Measurements from ENCODE around the gene UBE2G1.
A peak's percentile ranks its signal among the peaks of the same experiment; 100 is the strongest.
"Not testable (repeated sequence)": the region's sequence is repeated elsewhere in the genome, so short reads cannot be mapped to it uniquely, and the experiment has no call there.

Gene UBE2G1, protein sequence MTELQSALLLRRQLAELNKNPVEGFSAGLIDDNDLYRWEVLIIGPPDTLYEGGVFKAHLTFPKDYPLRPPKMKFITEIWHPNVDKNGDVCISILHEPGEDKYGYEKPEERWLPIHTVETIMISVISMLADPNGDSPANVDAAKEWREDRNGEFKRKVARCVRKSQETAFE

DNA sequence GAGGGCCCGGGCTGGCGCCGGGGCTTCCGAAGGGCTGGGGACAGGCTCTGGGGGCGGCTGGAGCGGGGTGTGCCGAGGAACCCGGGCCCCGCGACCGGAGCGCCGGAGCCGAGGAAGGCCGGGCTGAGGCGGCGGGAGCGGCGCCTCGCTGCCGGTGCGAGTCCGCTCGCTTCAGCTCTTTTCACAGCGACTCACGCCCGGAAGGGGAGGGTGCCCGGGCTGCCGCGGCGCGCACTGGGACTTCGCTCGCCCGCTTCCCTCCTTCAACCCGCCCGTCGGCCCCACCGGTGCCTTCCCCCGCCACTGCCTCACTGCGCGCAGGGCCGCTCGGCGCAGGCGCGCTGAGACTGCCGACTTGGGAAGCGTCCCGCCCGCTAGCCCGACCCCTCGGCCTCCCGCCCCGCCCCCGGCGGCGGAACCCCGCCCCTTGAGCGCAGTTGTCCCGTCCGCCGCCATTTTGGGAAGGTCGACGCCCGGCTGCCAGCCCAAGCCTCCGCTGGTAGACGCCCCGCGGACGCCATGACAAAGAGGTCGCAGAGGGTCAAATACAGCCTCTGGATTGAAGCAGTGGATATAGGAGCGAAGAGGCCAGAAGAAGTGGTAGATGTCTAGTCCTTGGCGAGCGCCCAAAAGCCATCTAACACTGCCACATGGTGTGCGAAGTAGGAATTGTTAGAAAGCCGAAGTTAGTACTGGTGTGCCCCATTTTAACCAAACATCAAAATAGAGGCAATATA lies at the start of gene UBE2G1:
Gene UBE2G1 (minus strand): TSS at position 349 of the 737 bp plus-strand sequence. CDS start 359 bp downstream, outside the sequence.
- FAIRE-seq (peak; percentile 99), DNase-seq (ENCODE audit: insufficient read length, low spot score) (peak; percentile 95)

DNA sequence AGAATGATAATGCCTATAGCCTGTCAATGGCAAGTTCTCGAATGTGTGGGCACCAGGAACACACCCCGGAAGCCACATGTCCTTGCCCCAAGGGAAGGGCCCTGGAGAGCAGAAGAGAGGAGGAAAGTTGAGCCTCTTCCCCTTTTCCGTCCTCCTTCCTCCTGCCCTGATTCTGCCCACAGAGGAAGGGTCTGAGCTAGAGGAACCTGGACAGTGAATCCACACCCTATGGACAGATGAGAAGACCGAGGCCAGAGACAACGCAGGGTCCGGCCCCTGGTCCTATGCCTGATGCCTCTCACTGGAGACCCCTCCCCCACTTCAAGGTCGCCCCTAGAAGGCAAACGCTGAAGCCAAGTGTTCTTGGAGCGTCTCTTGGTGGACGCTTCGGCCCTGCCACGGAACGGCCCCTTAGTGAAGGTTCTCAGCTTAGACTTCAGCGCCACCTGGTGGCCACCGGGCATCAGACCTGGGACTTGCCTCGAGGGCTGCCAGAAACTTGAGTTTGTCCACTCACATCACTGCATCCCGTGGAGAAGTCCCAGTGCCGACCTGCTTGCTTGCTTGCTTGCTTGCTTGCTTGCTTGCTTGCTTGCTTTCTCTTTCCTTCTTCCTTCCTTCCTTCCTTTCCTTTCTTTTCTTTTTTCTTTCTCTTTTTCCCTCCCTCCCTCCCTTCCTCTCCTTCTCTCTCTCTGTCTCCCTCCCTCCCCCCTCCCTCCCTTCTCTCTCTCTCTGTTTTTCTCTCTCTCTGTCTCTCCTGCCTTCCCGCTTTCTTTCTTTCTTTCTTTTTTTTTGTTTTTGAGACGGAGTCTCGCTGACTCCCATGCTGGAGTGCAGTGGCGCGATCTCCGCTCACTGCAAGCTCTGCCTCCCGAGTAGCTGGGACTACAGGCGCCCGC lies 46.7 kb upstream of the UBE2G1 start:
- peak; percentile 84 for FAIRE-seq
- peak; percentile 91 for DNase-seq (ENCODE audit: insufficient read length, low spot score)

DNA sequence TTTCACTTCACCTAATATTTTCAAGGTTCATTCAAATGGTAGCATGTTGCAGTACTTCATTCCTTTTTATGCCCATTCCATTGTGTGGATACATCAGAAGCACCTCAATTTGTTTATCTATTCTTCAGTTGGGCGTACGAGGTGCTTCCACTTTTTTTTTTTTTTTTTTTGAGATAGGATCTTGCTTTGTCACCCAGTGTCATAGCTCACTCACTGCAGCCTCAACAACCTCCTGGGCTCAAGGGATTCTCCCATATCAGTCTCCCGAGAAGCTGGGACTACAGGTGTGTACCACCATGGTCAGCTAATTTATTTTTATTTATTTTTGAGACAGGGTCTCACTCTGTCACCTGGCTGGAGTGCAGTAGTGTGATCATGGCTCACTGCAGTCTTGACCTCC lies 44.7 kb upstream of the UBE2G1 start:
- FAIRE-seq (no peak), DNase-seq (ENCODE audit: insufficient read length, low spot score) (no peak)

DNA sequence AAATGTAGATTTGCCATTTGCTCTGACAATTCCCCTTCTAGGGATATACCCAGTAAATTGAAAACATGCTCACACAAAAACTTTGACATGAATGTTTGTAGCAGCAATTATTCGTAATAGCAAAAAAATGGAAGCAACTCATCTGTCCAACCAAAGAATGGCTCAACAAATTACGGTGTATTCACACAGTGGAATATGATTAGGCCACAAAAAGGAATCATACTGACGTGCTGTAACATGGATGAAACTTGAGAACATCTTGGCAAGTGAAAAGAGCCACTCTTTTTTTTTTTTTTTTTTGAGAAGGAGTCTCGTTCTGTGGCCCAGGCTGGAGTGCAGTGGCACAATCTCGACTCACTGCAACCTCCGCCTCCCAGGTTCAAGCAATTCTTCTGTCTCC lies 43.2 kb upstream of the UBE2G1 start:
- FAIRE-seq: no peak
- no peak for DNase-seq (ENCODE audit: insufficient read length, low spot score)

DNA sequence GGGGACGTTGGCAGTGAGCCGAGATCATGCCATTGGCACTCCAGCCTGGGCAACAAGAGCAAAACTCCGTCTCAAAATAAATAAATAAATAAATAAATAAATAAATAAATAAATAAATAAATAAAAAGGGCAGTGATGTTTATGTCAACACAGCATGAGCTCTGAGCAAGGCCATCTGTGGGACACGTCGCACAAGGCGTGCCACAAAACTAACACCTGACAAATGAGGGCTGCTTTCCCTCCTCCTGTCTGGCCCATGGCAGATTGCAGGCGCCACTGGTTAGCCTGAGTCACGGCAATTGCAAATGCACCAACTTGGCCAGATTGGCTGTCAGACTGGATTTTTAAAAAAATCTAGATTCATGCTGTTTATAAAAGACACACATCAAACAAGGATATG lies 41.4 kb upstream of the UBE2G1 start:
- FAIRE-seq: no peak
- no peak for DNase-seq (ENCODE audit: insufficient read length, low spot score)

DNA sequence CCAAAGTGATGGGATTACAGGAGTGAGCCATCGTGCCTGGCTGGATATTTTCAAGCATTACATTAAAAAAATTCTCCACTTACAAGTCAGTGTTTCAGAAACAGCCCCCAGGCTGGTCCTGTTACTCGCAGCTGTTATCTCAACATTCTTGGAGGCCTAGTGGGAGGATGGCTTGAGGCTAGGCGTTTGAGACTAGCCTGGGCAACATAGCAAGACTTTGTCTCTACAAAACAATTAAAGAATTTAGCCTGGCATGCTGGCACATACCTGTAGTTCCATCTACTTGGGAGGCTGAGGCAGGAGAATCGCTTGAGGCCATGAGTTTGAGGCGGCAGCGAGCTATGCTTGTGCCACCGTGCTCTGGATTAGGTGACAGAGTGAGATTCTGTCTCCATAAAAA lies 40.7 kb upstream of the UBE2G1 start:
- FAIRE-seq (peak; percentile 26), DNase-seq (ENCODE audit: insufficient read length, low spot score) (no peak)

DNA sequence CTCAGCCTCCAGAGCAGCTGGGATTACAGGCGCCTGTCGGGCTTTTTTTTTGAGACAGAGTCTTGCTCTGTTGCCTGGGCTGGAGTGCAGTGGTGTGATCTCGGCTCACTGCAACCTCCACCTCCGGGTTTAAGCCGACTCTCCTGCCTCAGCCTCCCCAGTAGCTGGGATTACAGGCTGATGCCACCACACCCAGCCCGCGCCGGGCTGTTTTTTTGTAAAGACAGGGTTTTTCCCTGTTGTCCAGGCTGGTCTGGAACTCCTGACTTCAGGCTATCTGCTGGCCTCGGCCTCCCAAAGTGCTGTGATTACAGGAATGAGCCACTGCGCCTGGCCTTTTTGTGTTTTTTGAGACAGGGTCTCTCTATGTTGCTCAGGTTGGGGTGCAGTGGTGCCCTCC lies 39.9 kb upstream of the UBE2G1 start:
- FAIRE-seq (no peak), DNase-seq (ENCODE audit: insufficient read length, low spot score) (no peak)

DNA sequence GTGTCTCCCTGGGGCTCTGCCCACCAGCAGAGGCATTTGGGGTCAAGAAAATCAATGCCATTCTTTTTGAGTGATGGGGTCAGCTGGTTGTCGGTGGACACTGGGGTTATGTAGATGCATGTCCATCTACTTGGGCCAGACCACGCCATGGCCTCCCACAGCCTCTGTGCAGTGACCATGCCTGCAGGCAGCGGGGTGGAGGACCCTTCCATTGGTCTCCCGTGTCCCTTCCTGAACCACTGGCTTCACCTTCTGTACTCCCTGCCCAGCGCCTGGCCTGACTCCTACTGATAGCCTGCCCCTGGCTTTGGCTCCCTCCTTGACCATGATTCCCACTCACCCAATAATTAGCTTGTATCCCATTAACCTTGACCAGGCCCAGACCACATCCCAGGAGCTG lies 39.2 kb upstream of the UBE2G1 start:
- FAIRE-seq: no peak

DNA sequence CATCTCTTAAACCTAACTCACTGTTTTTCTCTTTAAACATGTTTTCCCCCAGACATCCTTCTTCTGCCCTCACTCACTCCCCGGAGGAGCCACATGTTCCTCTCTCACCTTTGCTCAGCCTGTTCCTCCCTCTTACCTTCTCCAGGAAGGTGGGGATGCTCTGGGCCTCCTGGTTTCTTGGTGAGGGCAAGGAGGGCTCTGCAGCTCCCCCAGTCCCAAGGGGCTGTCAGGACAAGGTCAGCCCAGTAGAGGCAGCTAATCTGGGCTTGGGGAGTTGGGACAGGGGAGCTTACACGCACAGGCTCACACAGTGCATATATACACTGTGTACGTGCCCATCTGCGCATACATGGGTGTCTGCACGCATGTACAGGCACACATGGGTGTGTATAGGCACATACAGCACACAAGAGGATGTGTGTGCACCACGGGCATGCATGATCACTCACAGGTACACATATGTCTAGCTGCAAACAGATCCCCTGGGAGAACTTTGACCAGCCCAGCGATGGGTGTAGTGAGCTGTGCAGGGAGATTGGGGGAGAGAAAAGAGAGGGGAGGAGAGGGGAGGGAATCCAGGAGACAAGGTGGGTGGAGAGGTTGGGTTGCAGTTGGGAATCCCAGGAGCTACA lies 38.7 kb upstream of the UBE2G1 start:
- DNase-seq (ENCODE audit: insufficient read length, low spot score): no peak
- peak; percentile 63 for FAIRE-seq

More for the DNA sequence above, 39.2 kb upstream of the UBE2G1 start:
- DNase-seq (ENCODE audit: insufficient read length, low spot score): no peak

DNA sequence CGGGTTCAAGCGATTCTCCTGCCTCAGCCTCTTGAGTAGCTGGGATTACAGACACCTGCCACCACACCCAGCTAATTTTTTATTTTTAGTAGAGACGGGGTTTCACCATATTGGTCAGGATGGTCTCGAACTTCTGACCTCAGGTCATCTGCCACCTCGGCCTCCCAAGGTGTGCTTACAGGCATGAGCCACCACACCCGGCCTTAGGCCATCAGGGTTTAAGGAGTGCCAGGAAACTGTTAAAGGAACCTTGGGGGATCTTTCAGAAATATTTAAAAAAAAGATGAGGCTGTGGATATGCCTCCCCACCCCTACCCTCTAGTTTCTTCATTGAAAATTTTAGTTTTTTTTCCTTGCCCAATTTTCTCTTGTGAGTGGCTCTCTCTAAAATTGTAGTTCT lies 31.4 kb upstream of the UBE2G1 start:
- FAIRE-seq: no peak
- no peak for DNase-seq (ENCODE audit: insufficient read length, low spot score)

DNA sequence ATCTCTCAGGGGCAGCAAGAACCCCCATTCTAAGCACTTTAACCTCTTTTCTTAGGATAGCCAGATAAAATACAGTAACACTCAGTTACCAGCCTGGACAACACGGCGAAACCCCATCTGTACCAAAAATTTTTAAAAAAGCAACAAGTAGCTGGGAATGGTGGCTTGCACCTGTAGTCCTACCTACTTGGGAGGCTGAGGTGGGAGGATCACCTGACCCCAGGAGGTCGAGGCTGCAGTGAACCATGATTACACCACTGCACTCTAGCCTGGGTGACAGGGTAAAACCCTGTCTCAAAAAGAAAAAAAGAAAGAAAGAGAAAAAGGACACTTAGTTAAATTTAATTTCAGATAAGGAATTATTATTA lies 28.6 kb upstream of the UBE2G1 start:
- DNase-seq (ENCODE audit: insufficient read length, low spot score): no peak
- no peak for FAIRE-seq

DNA sequence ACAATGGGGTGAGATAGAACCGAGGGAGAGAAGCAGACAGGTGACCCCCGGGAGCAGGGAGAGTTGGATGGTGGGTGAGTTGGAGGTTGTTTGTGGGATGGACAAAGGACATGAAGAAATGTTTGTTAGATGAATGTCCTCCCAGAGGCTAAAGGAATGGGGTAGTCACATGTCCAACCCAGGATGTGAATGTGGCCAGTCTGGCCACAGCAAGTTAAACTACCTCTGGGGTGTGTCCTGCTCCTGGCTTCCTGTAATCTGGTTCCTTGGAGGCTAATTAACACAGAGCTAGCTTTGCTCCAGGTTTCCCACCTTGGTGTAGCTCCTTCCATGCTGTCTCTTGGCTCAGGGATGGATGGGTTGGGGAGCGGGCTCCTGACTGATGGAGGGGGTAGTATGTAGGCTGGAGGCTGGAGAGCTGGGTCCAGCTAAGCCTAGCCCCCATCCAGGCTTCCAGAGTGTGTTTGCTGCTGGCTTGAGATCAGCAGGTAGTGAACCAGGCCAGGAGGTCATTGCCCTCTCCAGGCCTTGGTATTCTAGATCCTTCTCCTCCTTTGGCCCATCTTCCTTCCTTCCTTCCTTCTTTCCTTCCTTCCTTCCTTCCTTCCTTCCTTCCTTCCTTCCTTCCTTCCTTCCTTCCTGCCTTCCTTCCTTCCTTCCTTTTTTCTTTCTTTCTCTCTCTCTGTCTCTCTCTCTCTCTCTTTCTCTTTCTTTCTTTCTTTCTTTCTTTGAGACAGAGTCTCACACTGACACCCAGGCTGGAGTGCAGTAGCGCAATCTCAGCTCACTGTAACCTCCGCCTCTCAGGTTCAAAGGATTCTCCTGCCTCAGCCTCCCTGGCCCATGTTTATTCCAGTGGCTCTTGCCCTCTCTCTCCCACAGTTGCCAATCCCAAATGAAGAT lies 28.0 kb upstream of the UBE2G1 start:
- FAIRE-seq: no peak
- no peak for DNase-seq (ENCODE audit: insufficient read length, low spot score)

DNA sequence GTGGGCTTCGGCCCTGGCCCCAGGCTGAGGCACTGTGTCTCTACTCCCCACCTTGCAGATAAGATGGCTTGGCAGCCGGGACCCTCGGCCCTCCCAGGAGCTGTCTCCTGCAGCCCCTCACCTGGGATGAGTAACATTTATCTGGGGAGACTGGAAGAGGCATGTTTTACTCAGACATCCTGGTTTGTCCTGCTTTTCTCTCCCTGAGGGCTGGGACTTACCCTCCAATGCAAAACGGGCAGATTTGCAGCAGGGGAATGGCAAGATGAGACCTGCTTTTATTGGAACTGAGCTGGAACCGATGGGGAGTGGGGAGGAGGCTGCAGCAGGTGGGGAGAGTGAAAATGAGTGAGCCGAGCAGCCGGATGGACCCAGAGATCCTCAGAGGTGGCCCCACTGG lies 27.3 kb upstream of the UBE2G1 start:
- FAIRE-seq: no peak

DNA sequence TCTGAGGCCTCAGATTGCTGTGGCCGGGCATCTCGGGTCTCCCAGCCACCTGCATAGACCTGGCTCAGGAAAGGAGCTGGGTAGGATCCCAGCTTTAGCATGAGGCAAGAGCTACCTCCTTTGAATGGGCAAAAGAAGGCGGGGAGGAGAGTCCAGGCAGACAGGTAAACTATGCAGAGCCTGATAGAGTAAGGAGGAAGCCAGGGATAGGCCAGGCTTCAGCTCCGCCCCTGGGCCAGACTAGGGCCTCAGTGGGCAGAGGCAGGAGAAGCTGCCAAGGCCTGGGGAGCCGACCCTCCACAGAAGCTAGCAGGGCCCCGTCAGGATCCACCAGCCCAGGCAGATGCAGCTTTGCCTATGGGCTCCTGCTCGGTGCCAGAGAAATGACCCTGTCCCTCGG lies 22.6 kb upstream of the UBE2G1 start:
- FAIRE-seq (no peak), DNase-seq (ENCODE audit: insufficient read length, low spot score) (no peak)

More for the DNA sequence above, 27.3 kb upstream of the UBE2G1 start:
- no peak for DNase-seq (ENCODE audit: insufficient read length, low spot score)

DNA sequence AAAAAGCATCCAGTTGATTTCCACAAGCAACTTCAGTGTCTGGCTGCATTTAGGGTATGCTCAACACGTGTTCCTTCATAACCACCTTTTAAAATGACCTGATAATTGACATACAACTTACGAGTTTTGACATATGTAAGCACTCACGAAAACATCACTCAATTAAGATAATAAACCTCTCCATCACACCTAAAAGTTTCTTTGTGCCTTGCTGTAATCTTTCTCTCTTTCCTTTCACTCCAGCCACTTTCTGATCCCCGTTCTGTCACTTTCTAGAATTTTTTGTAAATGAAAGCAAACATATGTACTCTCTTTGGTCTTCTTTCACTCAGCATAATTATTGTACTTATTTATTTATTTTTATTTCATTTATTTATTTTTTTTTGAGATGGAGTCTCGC lies 20.7 kb upstream of the UBE2G1 start:
- FAIRE-seq: no peak
- no peak for DNase-seq (ENCODE audit: insufficient read length, low spot score)

DNA sequence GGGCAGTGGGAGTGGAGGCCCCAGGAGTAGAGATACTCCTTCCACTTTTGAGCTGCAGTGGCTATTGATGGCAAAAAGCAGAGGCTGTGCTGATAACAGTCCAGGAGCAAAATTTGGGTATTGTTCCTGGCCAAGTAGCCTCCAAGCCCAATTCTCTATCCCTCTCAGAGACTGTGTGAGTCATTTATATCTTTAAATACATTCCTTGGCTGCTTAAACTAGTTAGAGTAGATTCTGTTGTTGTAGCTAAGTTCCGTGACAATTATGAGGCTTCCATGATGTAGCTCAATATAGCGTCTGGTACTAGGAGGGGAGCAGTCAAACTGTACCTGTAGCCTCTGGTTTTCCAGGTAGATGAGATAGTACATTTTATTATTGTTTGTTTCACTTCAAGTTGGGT lies 19.9 kb upstream of the UBE2G1 start:
- no peak for FAIRE-seq
- DNase-seq (ENCODE audit: insufficient read length, low spot score): no peak

DNA sequence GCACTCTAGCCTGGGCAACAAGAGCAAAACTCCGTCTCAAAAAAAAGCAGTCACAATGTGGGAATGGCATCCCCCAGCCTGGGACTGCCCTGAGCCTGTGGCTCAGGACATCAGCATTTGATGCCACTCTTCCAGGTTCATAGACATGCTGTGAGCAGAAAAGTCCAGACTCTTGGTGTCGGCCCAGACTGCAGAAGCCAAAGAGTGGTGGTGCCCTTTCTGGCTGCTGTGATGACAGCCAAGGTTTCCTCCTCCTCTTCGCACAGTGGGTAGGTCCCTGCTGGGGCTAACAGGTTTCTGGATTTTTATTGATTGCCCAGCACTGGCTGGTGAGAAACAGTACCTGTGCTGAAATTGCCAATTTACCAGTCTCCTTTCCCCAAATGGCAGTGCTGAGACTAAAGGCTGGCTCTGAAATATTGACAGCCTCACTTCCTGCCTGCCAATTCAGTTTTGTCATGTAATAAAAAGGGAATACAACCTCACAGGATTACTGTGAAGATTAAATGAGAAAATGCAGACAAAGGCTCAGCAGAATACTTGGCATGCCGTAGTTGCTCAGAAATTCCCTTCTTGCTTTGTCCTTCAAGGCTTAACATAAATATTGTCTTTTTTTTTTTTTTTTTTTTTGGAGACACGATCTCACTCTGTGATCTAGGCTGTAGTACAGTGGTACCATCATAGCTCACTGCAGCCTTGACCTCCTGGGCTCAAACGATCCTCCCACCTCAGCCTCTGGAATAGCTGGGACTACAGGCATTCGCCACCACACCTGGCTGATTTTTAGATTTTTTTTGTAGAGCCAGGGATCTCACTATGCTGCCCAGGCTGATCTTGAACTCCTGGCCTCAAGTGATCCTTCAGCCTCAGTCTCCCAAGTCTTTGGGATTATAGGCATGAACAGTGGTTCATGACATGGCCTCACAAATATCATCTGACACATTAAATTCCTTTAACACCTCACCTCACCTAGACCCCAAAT lies 15.5 kb upstream of the UBE2G1 start:
- DNase-seq (ENCODE audit: insufficient read length, low spot score) (no peak), FAIRE-seq (no peak)

DNA sequence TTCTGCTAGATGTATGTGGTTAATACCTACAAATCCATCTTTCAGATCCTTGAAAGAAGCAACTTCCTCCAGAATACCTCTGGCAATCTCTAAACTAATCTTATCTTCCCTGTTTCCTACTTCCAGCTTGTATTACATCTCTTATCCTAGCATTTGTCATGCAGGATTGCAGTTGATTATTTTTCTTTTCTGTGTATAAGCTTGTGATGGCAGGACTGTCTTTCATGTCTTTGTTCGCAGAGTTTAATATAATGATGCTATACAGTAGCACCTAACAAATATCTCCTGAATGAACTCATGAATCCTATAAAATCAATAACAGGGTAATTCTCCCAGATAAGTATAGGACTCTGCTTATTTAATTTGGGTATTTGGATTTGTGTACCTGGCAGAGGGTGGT lies 12.2 kb upstream of the UBE2G1 start:
- no peak for DNase-seq (ENCODE audit: insufficient read length, low spot score)
- FAIRE-seq: no peak

DNA sequence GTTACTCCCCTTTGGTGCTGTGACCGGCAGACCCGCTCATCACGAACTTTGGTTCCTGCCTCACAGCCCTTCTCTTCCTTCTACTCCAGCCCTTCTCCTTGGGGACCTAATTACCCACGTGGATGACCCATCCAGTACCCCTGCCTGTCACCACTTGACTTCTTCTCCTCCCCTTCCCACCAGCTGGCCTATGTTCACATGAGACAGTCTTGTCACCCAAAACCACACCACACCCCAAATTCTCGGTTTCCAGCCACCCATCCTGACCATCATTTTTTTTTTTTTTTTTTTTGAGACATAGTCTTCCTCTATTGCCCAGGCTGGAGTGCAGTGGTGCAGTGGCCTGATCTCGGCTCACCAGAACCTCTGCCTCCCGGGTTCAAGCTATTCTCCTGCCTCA lies 10.8 kb upstream of the UBE2G1 start:
- FAIRE-seq; DNase-seq (ENCODE audit: insufficient read length, low spot score): not testable (repeated sequence)
